Coronary artery (tissue), 2 donors: ENCODE measurements around the gene MCTP2.

ENCODE experiments used
- DNase-seq: peaks from one replicate; pipeline ENCODE4 v3.0.0-alpha.2; 2017; ENCODE audit warnings: low spot score
- H3K27ac ChIP-seq, 2 donors: fragments of 200-600 bp; sonication (generic); one replicate each; pipeline ENCODE4 v1.5.1; 2016 to 2019
- H3K4me3 ChIP-seq: fragments of 200-600 bp; sonication (generic); 2 replicates; pipeline ENCODE4 v1.5.1; 2016; ENCODE audit warnings: mild to moderate bottlenecking, moderate library complexity
- TF ChIP-seq, protein P1 (sequence below): fragments of 200-600 bp; sonication (generic); IDR thresholded peaks from one replicate; pipeline ENCODE4 v1.5.1; 2019; ENCODE audit warnings: antibody characterized with exemption

Gene MCTP2

DNA sequence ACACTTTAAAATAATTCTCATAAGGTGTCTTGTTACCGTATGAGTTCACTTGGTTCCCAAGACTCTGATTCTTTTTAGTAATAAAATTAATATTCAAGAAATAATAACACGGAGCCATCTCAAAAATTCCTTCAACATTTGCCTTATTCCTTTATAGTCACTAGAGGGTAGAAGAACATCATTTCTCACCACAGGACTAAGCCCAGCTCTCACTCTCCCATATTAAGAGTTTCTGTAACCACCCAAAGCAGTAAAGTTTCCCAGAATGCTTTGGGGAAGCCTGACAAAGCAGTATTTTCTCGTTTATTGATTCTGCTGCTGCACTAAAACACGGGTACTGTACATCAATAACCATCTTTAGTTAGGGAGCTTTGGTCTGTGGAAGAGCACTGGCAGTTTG lies 114.9 kb downstream of the MCTP2 start:
- DNase-seq: no peak
- TF ChIP-seq, protein P1, sequence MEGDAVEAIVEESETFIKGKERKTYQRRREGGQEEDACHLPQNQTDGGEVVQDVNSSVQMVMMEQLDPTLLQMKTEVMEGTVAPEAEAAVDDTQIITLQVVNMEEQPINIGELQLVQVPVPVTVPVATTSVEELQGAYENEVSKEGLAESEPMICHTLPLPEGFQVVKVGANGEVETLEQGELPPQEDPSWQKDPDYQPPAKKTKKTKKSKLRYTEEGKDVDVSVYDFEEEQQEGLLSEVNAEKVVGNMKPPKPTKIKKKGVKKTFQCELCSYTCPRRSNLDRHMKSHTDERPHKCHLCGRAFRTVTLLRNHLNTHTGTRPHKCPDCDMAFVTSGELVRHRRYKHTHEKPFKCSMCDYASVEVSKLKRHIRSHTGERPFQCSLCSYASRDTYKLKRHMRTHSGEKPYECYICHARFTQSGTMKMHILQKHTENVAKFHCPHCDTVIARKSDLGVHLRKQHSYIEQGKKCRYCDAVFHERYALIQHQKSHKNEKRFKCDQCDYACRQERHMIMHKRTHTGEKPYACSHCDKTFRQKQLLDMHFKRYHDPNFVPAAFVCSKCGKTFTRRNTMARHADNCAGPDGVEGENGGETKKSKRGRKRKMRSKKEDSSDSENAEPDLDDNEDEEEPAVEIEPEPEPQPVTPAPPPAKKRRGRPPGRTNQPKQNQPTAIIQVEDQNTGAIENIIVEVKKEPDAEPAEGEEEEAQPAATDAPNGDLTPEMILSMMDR: no peak
- Histone ChIP-seq H3K4me3 (no peak overlapping the region), H3K27ac (no peak overlapping the region)

DNA sequence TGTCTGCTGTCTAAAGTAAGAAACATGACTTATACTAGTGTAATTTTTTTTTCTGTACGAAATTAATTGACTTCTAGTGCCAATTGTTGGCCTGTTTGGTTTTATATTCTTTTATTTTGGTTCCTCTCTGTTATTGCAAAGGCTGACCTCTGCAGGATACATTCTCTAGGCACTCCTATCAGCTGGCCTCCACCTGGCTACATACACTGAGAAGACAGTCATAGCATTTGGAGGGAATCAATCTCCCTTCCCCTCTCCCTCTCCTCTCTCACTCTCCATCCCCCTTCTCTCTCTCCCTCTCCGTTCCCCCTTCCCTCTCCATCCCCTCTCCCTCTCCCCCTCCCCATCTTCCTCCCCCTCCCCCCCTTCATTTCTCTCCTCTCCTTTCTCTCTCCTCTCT lies 116.7 kb downstream of the MCTP2 start:
- TF ChIP-seq, protein P1: no peak
- DNase-seq: no peak
- Histone ChIP-seq H3K27ac (no peak overlapping the region), H3K4me3 (no peak overlapping the region)

DNA sequence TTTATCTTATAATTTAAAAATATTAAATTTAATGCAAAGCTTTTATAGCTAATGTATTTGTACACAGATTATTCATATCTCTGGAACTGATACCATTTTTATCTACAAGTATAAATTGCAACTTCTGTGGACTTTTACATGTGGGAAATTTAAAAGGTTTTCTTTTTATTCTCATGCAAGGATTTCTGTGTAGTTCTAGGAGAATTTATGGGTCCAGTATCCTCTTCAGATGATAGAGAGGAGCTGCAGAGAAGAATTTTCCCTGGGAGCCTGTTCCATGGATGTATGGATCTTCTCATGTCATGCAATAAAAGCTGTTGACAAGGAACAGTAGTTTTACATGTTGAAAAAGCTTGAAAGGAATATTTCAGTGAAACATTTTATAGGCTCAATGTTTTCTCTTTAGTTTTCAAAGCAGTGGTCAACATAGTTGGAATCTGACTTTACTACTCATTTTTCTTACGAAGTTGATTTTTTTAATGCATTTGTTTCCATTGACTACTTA lies 119.7 kb downstream of the MCTP2 start:
- TF ChIP-seq, protein P1: no peak
- DNase-seq: no peak
- H3K27ac ChIP-seq: no peak overlapping the region

DNA sequence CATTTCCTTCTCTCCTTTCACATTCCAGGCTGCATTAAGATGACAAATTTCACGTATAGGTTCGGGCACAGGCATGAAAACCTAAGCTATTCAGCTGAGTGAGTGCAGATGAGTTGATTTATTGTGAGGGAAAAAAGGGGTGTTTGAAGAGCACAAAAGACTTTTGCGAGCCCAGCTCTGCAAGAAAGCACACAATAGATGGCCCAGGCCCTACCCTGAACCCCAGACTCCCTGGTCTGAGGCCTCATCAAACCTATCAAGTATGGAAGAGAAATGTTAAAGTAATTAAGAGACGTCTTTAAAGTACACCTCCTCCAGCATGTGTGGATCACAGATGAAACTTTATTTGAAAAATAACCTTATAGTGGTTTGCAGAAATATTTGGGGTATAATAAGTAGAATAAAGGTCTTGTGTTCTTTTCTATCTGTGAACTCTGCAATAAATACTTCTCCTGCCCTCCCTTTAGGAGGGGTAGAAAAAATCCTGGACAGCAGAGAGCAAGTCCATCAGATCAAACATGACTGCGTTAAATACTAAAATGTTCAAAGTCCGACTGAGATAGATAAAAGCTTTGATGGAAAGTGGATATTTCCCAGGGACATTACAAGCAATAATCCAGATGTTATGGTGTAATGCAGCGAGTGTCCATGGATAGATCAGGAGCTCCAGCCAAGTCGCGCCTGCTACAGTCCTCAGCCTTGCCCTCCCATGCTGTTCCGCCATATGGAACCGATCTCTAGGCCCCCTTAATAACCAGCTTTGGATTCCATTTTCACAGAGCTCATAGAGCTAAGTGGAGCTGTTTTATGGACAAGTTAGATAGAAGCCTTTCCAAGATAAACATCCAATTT lies 121.5 kb downstream of the MCTP2 start:
- TF ChIP-seq, protein P1: no peak
- Histone ChIP-seq H3K27ac (no peak overlapping the region), H3K4me3 (no peak overlapping the region)
- no peak for DNase-seq

More for the DNA sequence above, 119.7 kb downstream of the MCTP2 start:
- no peak overlapping the region for H3K4me3 ChIP-seq

DNA sequence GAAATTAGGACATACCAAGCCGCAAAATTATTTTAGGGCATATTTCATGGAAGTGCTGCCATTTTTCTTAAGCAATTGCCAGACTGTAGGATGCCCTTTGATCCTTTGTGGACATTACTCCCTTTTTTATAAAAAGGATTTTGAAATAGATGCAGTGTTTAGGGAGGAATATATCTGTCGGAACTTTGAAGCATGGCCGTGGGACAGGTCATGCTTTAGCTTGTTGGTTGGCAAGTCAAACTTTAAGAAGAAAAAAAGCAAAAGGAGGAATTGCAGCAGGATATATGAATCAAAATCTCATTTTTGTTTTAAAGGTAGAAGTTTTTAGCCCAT lies 122.1 kb downstream of the MCTP2 start:
- DNase-seq: no peak
- no peak overlapping the region for H3K4me3 ChIP-seq
- no peak overlapping the region for H3K27ac ChIP-seq
- TF ChIP-seq, protein P1: no peak

DNA sequence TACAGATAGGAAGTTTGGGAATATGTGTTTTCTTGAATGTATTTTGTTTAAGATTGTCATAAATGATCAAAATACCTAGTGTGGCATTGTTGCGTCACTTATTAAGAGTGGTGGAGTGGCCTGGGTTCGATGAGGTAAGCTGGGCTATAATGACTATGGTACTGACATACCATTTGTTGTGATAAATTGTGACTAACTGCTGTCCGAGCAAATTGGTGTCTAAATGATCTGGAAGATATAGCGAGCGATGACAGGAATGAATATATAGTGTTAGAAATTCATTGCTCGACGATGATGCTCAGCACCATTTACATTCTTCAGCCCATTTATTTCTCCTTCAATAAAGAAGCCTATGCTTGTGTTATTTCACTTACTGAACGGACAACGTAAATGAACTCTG lies 123.3 kb downstream of the MCTP2 start:
- no peak overlapping the region for H3K27ac ChIP-seq
- DNase-seq: no peak
- no peak overlapping the region for H3K4me3 ChIP-seq
- TF ChIP-seq, protein P1: no peak

DNA sequence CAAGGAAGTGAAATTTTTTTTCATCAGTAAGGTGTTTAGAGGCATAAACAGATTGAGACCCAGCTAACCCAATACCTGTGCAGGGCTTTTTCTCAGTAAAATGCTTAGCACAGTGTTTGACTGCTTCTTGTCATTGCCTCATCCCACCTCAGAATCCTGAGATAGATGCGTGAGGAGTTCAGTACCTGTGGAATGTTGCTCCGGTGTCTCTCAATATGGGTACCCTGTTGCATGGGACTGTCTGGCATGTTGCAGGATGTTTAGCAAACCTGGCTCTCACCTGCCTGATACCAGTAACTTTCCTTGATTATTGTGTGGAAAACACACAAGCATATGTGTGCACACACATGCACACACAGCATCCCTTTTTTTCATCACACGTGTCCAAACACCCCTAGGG lies 128.4 kb downstream of the MCTP2 start:
- H3K27ac ChIP-seq: no peak overlapping the region
- H3K4me3 ChIP-seq: no peak overlapping the region
- DNase-seq: no peak
- TF ChIP-seq, protein P1: no peak
